PC-9 (cell line): ENCODE data around the gene FCSK. TPM values are rescaled to one million over a fixed set of nuclear protein-coding genes. Genes with fewer than 3 reads are reported as not detected.

Experiments used
- BruUV-seq: library from RNA; stranded (reverse); fragments of 400-500 nt; replicated peaks from 2 replicates; lab custom pipeline; 2021; lab: Mats Ljungman, UMichigan
- CTCF ChIA-PET: fragments of 300-600 bp; sonication (Branson Sonifier 250); formaldehyde crosslinking; loops from one replicate; lab custom pipeline; 2022; ENCODE audit warnings: antibody characterized with exemption; lab: Charles Lee
- POLR2A ChIA-PET: fragments of 300-600 bp; sonication (Branson Sonifier 250); formaldehyde crosslinking; loops from one replicate; lab custom pipeline; 2022; ENCODE audit warnings: antibody characterized with exemption; ENCODE audit not compliant: unreplicated experiment; lab: Charles Lee
- DNase-seq, 2 experiments: peaks; one replicate each; pipeline versions ENCODE4 v3.0.0 to v3.0.0-alpha.2; 2015 to 2022; ENCODE audit warnings: mixed read lengths in 1 of 2
- H2AFZ ChIP-seq: fragments of 200-600 bp; sonication (generic); 2 replicates; pipeline ENCODE4 v1.8.1; 2017; ENCODE audit warnings: antibody characterized with exemption
- H3F3A ChIP-seq: fragments of 200-600 bp; sonication (generic); 2 replicates; pipeline ENCODE4 v1.8.1; 2017; ENCODE audit warnings: antibody characterized with exemption, mild to moderate bottlenecking, low read depth; ENCODE audit not compliant: insufficient read depth
- H3K27ac ChIP-seq: fragments of 200-600 bp; sonication (generic); 2 replicates; pipeline ENCODE4 v1.6.1; 2016; ENCODE audit warnings: mixed run types
- H3K27me3 ChIP-seq: fragments of 200-600 bp; sonication (generic); 2 replicates; pipeline ENCODE4 v1.6.1; 2016; ENCODE audit warnings: low read depth, mixed run types; ENCODE audit not compliant: insufficient read depth
- H3K36me3 ChIP-seq: fragments of 200-600 bp; sonication (generic); 2 replicates; pipeline ENCODE4 v1.6.1; 2016; ENCODE audit warnings: low read depth, mixed run types
- H3K4me1 ChIP-seq: fragments of 200-600 bp; sonication (generic); replicated peaks from 2 replicates; pipeline ENCODE4 v1.6.1; 2016; ENCODE audit warnings: mixed run types; ENCODE audit not compliant: insufficient read depth
- H3K4me2 ChIP-seq: fragments of 200-600 bp; sonication (generic); 2 replicates; pipeline ENCODE4 v1.6.1; 2017; ENCODE audit warnings: mixed run types
- H3K4me3 ChIP-seq: fragments of 200-600 bp; sonication (generic); 2 replicates; pipeline ENCODE4 v1.6.1; 2016; ENCODE audit warnings: mixed run types
- H3K79me2 ChIP-seq: fragments of 200-600 bp; sonication (generic); 2 replicates; pipeline ENCODE4 v1.6.1; 2017; ENCODE audit warnings: low read depth, mixed run types
- H3K9me2 ChIP-seq: fragments of 200-600 bp; sonication (generic); 2 replicates; pipeline ENCODE4 v1.8.1; 2017; ENCODE audit warnings: mild to moderate bottlenecking; ENCODE audit not compliant: insufficient read depth
- H3K9me3 ChIP-seq: fragments of 200-600 bp; sonication (generic); 2 replicates; pipeline ENCODE4 v1.8.1; 2016; ENCODE audit warnings: low read depth; ENCODE audit not compliant: insufficient read depth
- H4K20me1 ChIP-seq: fragments of 200-600 bp; sonication (generic); 2 replicates; pipeline ENCODE4 v1.8.1; 2017; ENCODE audit not compliant: insufficient read depth
- EZH2 ChIP-seq: fragments of 200-600 bp; sonication (generic); IDR thresholded peaks from 2 replicates; pipeline ENCODE4 v1.8.0; 2017; ENCODE audit warnings: antibody characterized with exemption, low read depth
- intact Hi-C: fragments of 100-400 bp; cut with micrococcal nuclease; formaldehyde crosslinking; loops from one replicate; pipeline ENCODE4 v1.10.0; 2022; ENCODE audit not compliant: unreplicated experiment
- total RNA-seq: library from RNA; stranded (reverse); gene quantifications from 2 replicates; pipeline ENCODE4 v1.2.3, GENCODE V29; 2021
- TF ChIP-seq, protein P1 (sequence below): fragments of 200-600 bp; sonication (generic); conservative IDR thresholded peaks from 2 replicates; pipeline ENCODE4 v1.6.1; 2017; ENCODE audit warnings: mixed run types, antibody characterized with exemption, mild to moderate bottlenecking, moderate library complexity

FCSK gene
- total RNA-seq, 1 experiment from 2014 or later: 17.0 TPM

DNA sequence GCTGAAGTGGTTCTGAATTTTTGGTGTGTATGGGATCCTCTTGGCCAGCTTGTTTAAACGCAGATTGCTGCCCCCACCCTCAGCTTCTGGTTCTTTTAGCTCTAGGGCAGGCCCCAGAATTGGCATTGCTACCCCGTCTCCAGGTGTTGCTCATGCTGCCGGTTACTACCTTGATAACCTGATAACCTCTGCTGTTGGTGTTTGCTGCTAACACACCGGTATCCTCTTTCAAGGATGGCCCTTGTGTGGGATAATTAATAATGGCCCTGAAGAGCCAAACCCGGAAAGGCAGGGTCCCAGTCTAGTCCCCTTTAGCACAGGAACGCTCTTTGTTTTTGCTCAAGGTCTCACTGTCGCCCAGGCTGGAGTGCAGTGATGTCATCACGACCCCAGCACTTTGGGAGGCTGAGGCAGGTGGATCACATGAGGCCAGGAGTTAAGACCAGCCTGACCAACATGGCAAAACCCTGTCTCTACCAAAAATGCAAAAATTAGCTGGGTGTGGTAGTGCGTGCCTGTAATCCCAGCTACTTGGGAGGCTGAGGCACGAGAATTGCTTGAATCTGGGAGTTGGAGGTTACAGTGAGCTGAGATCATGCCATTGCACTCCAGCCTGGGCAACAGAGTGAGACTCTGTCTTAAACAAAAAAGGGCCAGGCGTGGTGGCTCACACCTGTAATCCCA is 14.2 kb upstream of the FCSK start:
- Histone ChIP-seq H3K27me3 (no peaks in the 10 kb centered on the region), H2AFZ (no peak overlapping the region), H3K4me3 (no peak overlapping the region), H3K4me2 (peak overlapping the region; percentile 79; the same call in 1 of the 2 replicates), H3K36me3 (no peaks in the 10 kb centered on the region), H4K20me1 (no peaks in the 10 kb centered on the region), H3K27ac (no peak overlapping the region), H3K9me3 (no peaks in the 10 kb centered on the region), H3K4me1 (0 out of 2 replicates have a peak, but pooled peaks cover 6% of the 10 kb centered on the region), H3F3A (no peaks in the 10 kb centered on the region), H3K79me2 (no peaks in the 10 kb centered on the region), H3K9me2 (no peaks in the 10 kb centered on the region)
- DNase-seq: no peak
- ChIA-PET CTCF (no interaction called here), POLR2A (no interaction called here)
- intact Hi-C loops: no loop called here
- no TSS peak for BruUV-seq
- no peak for TF ChIP-seq EZH2
- TF ChIP-seq, protein P1, sequence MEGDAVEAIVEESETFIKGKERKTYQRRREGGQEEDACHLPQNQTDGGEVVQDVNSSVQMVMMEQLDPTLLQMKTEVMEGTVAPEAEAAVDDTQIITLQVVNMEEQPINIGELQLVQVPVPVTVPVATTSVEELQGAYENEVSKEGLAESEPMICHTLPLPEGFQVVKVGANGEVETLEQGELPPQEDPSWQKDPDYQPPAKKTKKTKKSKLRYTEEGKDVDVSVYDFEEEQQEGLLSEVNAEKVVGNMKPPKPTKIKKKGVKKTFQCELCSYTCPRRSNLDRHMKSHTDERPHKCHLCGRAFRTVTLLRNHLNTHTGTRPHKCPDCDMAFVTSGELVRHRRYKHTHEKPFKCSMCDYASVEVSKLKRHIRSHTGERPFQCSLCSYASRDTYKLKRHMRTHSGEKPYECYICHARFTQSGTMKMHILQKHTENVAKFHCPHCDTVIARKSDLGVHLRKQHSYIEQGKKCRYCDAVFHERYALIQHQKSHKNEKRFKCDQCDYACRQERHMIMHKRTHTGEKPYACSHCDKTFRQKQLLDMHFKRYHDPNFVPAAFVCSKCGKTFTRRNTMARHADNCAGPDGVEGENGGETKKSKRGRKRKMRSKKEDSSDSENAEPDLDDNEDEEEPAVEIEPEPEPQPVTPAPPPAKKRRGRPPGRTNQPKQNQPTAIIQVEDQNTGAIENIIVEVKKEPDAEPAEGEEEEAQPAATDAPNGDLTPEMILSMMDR: no peak

DNA sequence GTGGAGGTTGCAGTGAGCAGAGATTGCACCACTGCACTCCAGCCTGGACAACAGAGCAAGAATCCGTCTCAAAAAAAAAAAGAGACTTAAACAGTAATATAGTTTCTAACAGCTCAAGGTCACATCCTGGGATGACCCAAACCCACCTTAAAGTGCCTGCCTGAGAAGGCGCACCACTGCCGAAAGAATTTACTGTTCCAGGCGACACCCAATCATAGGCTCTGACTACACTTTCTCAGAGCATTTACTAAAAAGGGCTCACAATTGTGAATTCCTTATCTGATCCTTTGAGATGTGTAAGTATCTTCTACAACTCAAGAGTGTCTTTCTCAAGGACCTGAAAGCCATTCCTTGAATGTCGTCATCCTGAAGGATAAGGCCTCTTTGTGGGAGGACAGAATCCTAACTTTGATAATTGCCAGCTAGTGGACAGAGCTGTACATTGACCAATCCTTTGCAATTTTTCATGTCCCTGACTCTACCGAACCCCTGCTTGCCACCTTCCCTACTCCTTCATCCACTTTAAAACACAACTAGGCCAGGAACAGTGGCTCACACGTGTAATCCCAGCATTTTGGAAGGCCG is 12.9 kb upstream of the FCSK start:
- no peaks in the 10 kb centered on the region for H3K79me2 ChIP-seq
- H3K4me2 ChIP-seq: no peak overlapping the region
- H3K36me3 ChIP-seq: no peaks in the 10 kb centered on the region
- CTCF ChIA-PET: no interaction called here
- intact Hi-C loops: no loop called here
- no peaks in the 10 kb centered on the region for H3F3A ChIP-seq
- H3K9me2 ChIP-seq: no peaks in the 10 kb centered on the region
- H3K9me3 ChIP-seq: no peaks in the 10 kb centered on the region
- POLR2A ChIA-PET: no interaction called here
- no peak overlapping the region for H2AFZ ChIP-seq
- no peaks in the 10 kb centered on the region for H4K20me1 ChIP-seq
- H3K27me3 ChIP-seq: no peaks in the 10 kb centered on the region
- TF ChIP-seq, protein P1: no peak
- no peak for TF ChIP-seq EZH2
- H3K4me3 ChIP-seq: no peak overlapping the region
- H3K27ac ChIP-seq: no peak overlapping the region
- DNase-seq: no peak
- H3K4me1 ChIP-seq: 0 out of 2 replicates have a peak, but pooled peaks cover under 1% of the 10 kb centered on the region
- no TSS peak for BruUV-seq

DNA sequence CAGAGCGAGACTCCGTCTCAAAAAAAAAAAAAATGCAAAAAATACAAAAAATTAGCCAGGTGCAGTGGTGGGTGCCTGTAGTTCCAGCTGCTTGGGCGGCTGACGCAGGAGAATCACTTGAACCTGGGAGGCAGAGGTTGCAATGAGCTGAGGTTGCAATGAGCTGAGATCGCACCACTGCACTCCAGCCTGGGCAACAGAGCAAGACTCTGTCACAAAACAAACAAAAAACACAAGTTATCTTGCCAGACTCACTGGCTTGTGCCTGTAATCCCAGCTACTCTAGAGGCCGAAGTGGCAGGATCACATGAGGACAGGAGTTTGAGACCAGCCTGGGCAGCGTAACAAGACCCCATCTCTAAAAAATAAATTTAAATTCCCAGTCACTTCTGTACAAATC is 12.1 kb upstream of the FCSK start:
- CTCF ChIA-PET: no interaction called here
- Histone ChIP-seq H2AFZ (no peak overlapping the region), H3K4me3 (no peak overlapping the region), H3K4me2 (no peak overlapping the region), H3K27ac (no peak overlapping the region), H4K20me1 (no peaks in the 10 kb centered on the region), H3K9me2 (no peaks in the 10 kb centered on the region), H3K9me3 (no peaks in the 10 kb centered on the region), H3K79me2 (no peaks in the 10 kb centered on the region), H3F3A (no peaks in the 10 kb centered on the region), H3K36me3 (no peaks in the 10 kb centered on the region), H3K27me3 (no peaks in the 10 kb centered on the region), H3K4me1 (no peaks in the 10 kb centered on the region)
- no peak for TF ChIP-seq EZH2
- TF ChIP-seq, protein P1: no peak
- no peak for DNase-seq
- POLR2A ChIA-PET: no interaction called here
- intact Hi-C loops: no loop called here
- BruUV-seq: no TSS peak
